GM21360 (cell line): ENCODE measurements around the gene PLA2G12A.
"Not testable (repeated sequence)": the region's sequence is repeated elsewhere in the genome, so short reads cannot be mapped to it uniquely, and the experiment has no call there.

ENCODE experiments used
- ATAC-seq: cut with Tn5 transposase; IDR thresholded peaks from one replicate; pipeline ENCODE4 v1.9.1; 2021; ENCODE audit warnings: mild to moderate bottlenecking, moderate library complexity; ENCODE audit not compliant: unreplicated experiment

PLA2G12A gene

GRCh38 chr4:109682875-109683274 lies 47.0 kb downstream of the PLA2G12A start:
- ATAC-seq = no peak

- not testable (repeated sequence) for ATAC-seq
Measured at GRCh38 chr4:109678925-109679324, 50.9 kb downstream of the PLA2G12A start.

GRCh38 chr4:109678472-109678871 lies 51.4 kb downstream of the PLA2G12A start:
- ATAC-seq = not testable (repeated sequence)

GRCh38 chr4:109676886-109677285 lies 53.0 kb downstream of the PLA2G12A start:
- ATAC-seq = no peak

GRCh38 chr4:109675843-109676242 lies 54.0 kb downstream of the PLA2G12A start:
- ATAC-seq = no peak

- ATAC-seq = no peak
Measured at GRCh38 chr4:109675181-109675580, 54.7 kb downstream of the PLA2G12A start.

- no peak for ATAC-seq
Measured at GRCh38 chr4:109673303-109673702, 56.6 kb downstream of the PLA2G12A start.

GRCh38 chr4:109672169-109672930 lies 57.5 kb downstream of the PLA2G12A start:
- ATAC-seq = no peak

GRCh38 chr4:109671350-109671749 lies 58.5 kb downstream of the PLA2G12A start:
- ATAC-seq = no peak

GRCh38 chr4:109665783-109666485 lies 63.9 kb downstream of the PLA2G12A start:
- no peak for ATAC-seq

GRCh38 chr4:109662771-109663170 lies 67.1 kb downstream of the PLA2G12A start:
- ATAC-seq = no peak

- ATAC-seq = no peak
Measured at GRCh38 chr4:109662116-109662515, 67.8 kb downstream of the PLA2G12A start.
